GM19372 (cell line): ENCODE measurements around the gene HDAC3.
"Not testable (repeated sequence)": the region's sequence is repeated elsewhere in the genome, so short reads cannot be mapped to it uniquely, and the experiment has no call there.

Source experiments
- ATAC-seq: cut with Tn5 transposase; IDR thresholded peaks from one replicate; pipeline ENCODE4 v1.9.1; 2021; ENCODE audit warnings: mild to moderate bottlenecking, low read depth, moderate library complexity; ENCODE audit not compliant: unreplicated experiment

Gene HDAC3

DNA sequence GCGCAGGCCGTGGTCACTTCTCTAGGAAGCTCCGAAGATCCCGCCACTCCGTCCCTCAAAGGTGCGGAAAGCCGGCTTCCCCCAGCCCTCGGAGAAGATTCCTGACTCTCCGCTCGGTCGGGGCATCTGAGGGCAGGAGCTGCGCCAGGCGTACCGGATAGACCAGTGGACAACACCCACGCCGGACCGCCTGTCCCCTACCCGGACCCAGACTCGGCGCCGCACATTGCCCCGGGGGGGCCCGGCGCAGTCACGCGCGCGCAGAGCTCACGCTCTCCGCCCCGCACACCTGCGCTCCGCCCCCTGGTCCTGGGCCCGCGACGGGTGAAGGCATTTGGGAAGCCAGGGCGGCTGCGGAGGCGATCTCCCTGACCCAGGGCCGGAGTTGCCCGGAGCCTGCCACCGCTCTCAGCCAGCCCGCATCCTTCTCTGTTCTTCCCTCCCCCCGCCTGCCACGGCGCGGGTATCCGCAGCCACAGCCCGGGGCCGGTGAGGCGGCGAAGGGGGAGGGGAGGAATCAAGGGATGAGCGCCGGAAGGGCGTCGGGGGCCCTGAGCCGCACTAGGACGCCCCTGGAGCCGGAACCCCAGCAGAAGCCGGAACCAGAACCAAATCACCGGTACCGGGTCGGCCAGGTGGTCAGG, 596 bp upstream of the HDAC3 start:
- ATAC-seq: peak; percentile 20

DNA sequence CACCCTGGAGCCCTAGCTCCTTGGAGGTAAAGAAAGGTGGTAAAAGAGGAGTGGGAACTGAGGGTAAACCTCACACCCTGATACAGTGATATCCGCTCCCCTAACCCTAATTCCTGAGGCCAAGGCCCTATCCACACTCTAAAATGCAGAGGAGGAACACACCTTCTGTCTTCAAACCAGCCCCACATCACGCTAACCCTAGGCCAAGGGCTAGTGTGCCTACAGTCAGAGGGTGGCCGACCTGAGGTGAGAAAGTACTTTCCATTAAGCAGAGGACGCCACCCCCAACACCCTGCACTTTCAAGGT, 590 bp downstream of the HDAC3 start:
- ATAC-seq: no peak

DNA sequence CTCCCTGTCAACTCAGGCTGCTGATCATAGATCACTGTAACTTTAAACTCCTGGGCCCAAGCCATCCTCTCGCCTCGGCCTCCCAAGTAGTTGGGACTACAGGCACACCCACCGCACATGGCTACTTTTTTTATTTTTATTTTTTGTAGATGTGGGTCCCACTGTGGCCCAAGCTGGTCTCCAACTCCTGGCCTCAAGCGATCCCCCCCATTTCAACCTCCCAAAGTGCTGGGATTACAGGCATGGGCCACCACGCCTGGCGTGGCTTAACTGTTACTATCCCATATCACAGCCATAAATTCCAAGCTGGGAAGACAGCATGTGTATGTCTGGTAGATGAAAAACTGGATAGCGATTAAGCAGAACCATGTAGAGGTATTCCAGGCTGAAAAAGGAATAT, 1.0 kb downstream of the HDAC3 start:
- no peak for ATAC-seq

DNA sequence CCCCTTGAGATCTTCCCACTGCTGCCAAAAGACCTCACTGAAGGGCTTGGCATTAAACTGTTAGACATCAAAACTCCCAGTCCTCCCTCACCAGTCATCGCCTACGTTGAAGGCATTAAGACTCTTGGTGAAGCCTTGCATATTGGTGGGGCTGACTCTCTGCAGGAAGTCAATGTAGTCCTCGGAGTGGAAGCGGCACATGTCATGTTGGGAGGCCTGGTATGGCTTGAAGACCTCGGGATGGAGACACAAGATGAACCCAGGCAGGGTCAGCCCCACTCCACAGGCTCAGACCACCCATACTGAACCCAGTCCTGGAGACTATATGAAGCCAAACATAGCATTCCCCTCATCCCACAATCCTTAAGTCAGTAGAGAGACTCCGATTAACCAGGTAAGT, 1.9 kb downstream of the HDAC3 start:
- ATAC-seq: no peak

DNA sequence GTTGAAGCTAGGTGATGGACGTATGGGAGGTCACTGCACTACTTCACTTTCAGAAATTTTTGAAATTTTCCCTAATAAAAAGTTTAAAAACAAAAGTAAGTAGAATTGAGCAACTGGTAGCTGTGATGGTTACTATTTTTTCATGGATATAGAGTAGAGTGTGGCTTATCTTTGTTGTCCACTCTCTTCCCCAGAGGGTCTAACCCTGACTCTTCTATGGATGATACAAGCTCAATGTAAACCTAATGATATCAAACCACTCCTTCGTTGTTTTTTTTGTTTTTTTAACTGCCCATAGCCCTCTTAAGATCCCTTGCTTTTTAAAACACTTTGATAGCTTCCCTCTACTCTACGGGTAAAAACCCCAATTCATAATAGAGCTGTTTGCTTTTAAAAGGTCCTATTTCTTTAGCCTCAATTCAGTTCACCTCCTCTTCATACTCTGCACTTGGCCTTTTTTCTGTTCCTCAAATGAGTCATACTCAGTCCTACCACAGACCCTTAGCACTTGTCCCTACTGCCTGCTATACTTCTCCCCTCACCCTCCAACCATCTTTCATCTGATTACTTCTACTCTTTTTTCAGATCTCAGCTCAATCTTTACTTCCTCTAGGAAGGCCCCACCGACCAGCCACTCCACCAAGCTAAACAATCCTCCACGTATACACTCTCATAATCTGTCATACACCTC, 2.6 kb downstream of the HDAC3 start:
- peak; percentile 58 for ATAC-seq

- ATAC-seq: no peak
Observed at GRCh38 chr5:141632650-141633049, 4.0 kb downstream of the HDAC3 start.

DNA sequence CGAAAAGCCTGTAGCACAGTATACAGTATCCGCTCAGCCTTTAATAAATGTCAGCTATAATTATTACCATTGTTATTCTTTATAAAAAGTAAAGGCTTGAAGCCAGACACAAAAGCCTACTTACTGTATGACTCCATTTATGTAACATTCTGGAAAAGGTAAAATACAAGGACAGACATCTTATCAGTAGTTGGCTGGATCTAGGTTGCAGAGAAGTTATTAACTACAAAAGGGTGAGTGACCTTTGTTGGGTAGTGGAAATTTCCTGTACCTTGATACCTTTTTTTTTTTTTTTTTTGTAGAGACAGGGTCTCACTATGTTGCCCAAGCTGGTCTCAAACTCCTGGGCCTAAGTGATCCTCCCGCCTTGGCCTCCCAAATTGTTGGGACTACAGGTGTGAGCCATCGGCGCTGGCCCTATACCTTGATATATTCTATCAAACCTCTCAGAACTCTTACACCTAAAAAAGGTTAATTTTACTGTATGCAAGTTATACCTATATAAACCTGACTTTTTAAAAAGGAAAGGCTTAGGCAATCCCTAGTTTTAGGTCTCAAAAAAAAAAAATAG, 6.0 kb downstream of the HDAC3 start:
- no peak for ATAC-seq

GRCh38 chr5:141628175-141628788, 8.4 kb downstream of the HDAC3 start:
- no peak for ATAC-seq

DNA sequence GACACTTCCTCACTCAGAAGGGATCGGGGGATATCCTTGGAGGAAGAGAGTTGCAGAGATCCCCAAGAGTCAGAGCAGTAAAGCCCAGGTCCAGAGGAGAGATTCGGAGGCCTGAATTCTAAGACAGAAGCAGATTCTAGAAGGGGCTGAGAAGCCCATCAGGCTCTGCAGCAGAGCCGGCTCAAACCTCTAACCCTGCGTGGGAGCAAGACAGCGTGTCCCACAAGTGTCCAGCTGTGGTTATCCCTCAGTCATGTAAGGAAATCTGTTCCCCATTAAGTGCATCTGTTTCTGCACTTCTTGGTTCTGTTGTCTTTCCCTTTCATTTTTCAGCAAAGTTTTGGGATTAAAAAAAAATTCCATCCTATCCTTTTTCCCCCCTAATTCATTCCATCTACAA, 13.0 kb downstream of the HDAC3 start:
- no peak for ATAC-seq

GRCh38 chr5:141623186-141623585, 13.5 kb downstream of the HDAC3 start:
- ATAC-seq: peak; percentile 51

DNA sequence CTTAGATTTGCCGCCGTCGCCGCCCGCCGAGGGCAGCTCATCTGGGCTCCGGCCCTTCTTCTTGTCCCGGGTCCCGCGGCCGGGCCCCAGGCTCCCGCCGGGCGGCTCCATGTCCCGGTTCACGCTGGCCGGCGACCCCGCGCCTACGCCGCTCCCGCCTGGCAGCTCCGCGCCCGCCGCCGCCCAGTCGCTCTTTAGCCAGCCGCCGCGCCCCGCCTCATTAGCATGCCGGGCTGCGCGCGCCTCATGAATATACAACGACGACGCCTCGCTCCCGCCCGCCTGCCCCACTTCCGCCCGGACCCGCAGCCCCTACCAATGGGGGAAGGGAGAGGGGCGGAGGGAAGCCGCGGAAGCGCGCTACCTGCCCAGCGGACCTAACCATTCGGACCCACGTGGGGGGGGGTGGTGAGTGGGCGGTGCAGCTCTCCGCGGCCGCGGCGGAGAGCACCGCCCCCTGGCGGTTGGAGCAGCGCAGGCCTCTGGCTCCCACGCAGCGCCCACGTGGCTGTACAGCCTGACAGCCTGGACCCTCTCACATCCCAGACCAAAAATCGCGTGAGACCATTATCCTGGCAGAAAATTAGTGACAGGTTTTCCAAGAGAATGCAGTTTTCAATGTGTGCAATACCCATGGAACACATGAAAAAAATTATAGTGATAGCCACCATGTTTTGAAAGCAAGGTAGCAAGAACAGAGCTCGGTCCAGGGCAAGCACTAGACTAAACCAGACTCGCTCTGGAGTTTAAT, 17.7 kb downstream of the HDAC3 start, which contains the start of gene DIAPH1:
Gene DIAPH1 (minus strand): TSS at position 197 of the 751 bp plus-strand sequence. CDS start 86 bp downstream, at position 111.
- peak; percentile 78 for ATAC-seq

- ATAC-seq: peak; percentile 25
Observed at GRCh38 chr5:141618030-141618803, 18.4 kb downstream of the HDAC3 start.

GRCh38 chr5:141617682-141618029, 19.0 kb downstream of the HDAC3 start:
- ATAC-seq: no peak

DNA sequence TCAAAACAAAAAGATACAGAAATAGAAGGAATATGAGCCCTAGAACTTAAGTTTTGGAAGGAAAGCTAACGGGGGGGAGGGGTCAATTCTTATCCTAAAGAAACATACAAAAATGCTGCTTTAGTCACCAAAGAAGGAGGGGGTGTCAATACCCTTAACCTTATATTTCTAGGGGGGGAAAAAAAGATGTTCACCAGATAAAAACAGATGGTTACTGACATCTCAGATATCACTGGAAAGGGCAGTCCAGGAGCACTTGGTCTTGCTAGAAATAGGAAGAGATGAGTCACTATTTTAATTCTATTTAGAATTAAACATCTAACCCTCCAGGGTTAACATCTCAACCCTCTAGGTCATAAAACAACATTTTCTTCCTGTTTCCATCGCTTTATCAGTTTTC, 19.5 kb downstream of the HDAC3 start:
- ATAC-seq: no peak

DNA sequence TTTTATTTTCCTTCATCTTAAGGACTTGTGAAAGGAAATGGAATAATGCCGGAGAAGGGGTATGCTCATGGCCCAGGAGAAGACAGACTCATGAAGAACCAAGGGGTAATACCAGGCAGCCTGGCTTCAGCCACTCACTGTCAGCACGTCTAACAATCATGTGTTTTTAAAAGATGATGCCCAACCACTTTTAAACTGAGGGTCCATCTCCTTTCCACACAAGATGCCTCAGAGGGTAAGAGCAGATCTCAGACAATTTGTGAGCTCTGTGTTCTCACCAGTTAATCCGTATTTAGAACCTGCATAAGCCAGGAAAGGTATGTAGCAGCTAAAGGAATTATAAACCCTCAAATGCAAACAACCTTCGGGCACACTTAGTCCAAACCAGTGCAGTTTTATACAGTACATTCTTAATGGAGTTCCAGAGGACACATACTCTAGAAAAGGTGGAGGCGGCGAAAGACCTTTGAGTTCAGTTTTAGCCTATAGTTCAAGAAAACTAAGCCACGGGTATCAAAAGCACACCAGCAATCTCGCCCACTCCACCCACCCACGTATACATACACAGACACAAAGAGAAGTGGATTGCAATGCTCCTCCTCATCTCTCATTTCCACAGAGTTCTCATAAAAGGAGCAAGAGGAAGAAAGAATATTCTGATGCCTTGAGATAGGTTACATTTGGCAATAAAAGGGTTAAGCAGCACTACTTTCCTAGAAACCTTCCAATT, 20.5 kb downstream of the HDAC3 start:
- no peak for ATAC-seq

DNA sequence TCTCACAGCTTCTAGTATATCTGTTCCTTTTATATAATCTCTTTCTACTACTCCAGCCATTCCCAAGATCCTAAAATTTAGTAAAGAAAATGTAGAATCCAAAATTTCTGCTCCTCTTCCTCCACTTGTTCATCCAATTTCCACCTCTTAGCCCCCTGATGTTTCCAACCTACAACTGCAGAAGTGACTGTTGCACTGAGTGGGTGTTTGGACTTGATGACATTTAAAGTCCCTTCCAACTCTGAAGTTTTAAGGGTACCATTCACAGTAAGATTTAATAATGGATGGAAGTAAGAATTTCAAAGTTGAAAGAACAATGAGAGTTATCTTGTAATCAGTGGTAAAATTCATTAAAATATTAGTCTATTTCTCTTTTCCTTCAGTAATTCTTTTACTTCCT, 23.3 kb downstream of the HDAC3 start:
- no peak for ATAC-seq

- no peak for ATAC-seq
Observed at GRCh38 chr5:141611289-141611688, 25.4 kb downstream of the HDAC3 start.

DNA sequence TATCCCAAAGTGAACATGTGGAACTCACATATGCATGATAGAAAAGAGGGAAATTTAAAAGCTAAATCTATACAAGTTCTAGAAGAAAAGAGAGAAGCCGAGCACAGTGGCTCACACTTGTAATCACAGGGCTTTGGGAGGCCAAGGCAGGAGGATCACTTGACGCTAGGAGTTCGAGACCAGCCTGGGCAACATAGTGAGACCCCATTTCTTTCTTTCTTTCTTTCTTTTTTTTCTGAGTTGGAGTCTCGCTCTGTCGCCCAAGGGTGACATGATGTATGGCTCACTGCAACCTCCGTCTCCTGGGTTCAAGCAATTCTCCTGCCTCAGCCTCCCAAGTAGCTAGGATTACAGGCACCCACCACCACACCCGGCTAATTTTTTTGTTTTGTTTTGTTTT, 26.7 kb downstream of the HDAC3 start:
- not testable (repeated sequence) for ATAC-seq

- no peak for ATAC-seq
Observed at GRCh38 chr5:141609044-141609443, 27.6 kb downstream of the HDAC3 start.

GRCh38 chr5:141608557-141608956, 28.1 kb downstream of the HDAC3 start:
- ATAC-seq: no peak
